Measurements from ENCODE around the gene PPP4R4.
"Not testable (repeated sequence)": the region's sequence is repeated elsewhere in the genome, so short reads cannot be mapped to it uniquely, and the experiment has no call there.

PPP4R4 gene

DNA sequence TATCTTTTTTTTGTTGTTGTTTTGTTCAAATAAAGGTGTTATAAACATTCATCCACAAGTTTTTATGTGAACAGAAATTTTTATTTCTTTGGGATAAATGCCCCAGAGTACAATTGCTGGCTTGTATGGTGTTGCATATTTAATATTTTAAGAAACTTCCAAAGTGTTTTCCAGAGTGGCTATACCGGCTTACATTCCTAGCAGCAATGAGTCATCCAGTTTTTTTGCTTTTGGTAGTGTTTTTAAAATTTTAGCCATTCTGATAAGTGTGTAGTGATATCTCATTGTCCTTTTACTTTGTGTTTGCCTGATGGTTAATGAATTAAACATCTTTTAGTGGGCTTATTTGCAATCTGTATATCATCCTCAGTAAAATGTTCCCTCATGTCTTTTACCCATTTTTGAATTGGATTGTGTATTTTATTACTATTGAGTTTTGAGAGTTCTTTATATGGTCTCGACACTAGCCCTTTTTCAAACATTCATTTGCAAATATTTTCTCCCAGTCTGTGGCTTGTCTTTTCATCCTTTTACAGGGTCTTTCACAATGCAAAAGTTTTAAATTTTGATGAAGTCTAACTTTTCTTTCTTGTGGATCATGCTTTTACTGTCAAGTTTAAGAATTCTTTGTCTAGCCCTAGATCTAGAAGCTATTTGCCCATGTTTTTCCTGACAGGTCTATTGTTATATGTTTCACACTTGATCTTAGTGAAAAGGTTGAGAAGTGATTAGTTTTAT lies 29.5 kb downstream of the PPP4R4 start:
- H3K27ac ChIP-seq (ENCODE audit: low read depth, low read length), result no peak overlapping the region
- H3K36me3 ChIP-seq (ENCODE audit: control insufficient read depth in 5 of 5, insufficient read depth in 5 of 5, low read length in 5 of 5), result no peaks in the 10 kb centered on the region
- H3K4me3 ChIP-seq (ENCODE audit: low read depth in 1 of 5, low read length in 5 of 5), result no peak overlapping the region
- H3K9me3 ChIP-seq (ENCODE audit: control insufficient read depth in 5 of 5, low read length in 5 of 5), result peaks cover 0 to 7% (median 4%) of the 10 kb centered on the region in 5 donors
- no peaks in the 10 kb centered on the region for H3K27me3 ChIP-seq (ENCODE audit: control insufficient read depth in 5 of 5, insufficient read depth in 4 of 5, low read length in 5 of 5)
- H3K4me1 ChIP-seq (ENCODE audit: control insufficient read depth in 5 of 5, insufficient read depth in 5 of 5, low read length in 5 of 5), result no peaks in the 10 kb centered on the region
- H3K9ac ChIP-seq (ENCODE audit: low read length in 5 of 5), result no peak overlapping the region

DNA sequence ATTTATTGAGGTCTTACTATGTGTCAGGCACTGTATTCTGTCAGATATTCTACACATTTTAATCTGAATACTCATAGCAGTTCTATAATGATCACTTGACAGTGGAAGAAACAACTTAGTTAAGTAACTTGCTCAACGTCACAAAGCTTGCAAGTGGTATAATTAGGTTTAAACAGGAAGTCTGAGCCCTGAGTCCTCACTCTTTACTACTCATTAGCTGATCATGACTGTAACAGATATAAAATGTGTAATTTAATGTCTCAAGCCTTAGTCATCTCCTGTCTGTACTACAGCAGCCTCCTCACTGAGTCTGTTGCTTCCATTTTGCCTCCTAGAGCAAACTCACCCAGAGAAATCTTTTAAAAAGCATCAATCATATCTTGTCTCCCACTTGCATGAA lies 38.9 kb downstream of the PPP4R4 start:
- Histone ChIP-seq H3K9me3 (ENCODE audit: control insufficient read depth in 5 of 5, low read length in 5 of 5) (peaks cover 0 to 9% (median 5%) of the 10 kb centered on the region in 5 donors), H3K27me3 (ENCODE audit: control insufficient read depth in 5 of 5, insufficient read depth in 4 of 5, low read length in 5 of 5) (peaks cover 0 to 2% (median 0%) of the 10 kb centered on the region in 5 donors), H3K4me3 (ENCODE audit: low read depth in 1 of 5, low read length in 5 of 5) (no peak overlapping the region)

GRCh38 chr14:94213741-94214140 lies 39.6 kb downstream of the PPP4R4 start:
- Histone ChIP-seq H3K9me3 (ENCODE audit: control insufficient read depth in 5 of 5, low read length in 5 of 5) (peaks cover 0 to 9% (median 5%) of the 10 kb centered on the region in 5 donors), H3K9ac (ENCODE audit: low read length in 5 of 5) (no peak overlapping the region), H3K27me3 (ENCODE audit: control insufficient read depth in 5 of 5, insufficient read depth in 4 of 5, low read length in 5 of 5) (peaks cover 0 to 2% (median 0%) of the 10 kb centered on the region in 5 donors), H3K4me1 (ENCODE audit: control insufficient read depth in 5 of 5, insufficient read depth in 5 of 5, low read length in 5 of 5) (no peaks in the 10 kb centered on the region), H3K4me3 (ENCODE audit: low read depth in 1 of 5, low read length in 5 of 5) (no peak overlapping the region), H3K36me3 (ENCODE audit: control insufficient read depth in 5 of 5, insufficient read depth in 5 of 5, low read length in 5 of 5) (no peaks in the 10 kb centered on the region), H3K27ac (ENCODE audit: low read depth, low read length) (no peak overlapping the region)

More for the DNA sequence above, 38.9 kb downstream of the PPP4R4 start:
- Histone ChIP-seq H3K27ac (ENCODE audit: low read depth, low read length) (no peak overlapping the region), H3K9ac (ENCODE audit: low read length in 5 of 5) (no peak overlapping the region), H3K4me1 (ENCODE audit: control insufficient read depth in 5 of 5, insufficient read depth in 5 of 5, low read length in 5 of 5) (no peaks in the 10 kb centered on the region), H3K36me3 (ENCODE audit: control insufficient read depth in 5 of 5, insufficient read depth in 5 of 5, low read length in 5 of 5) (no peaks in the 10 kb centered on the region)

GRCh38 chr14:94217116-94217515 lies 43.0 kb downstream of the PPP4R4 start:
- no peaks in the 10 kb centered on the region for H3K27me3 ChIP-seq (ENCODE audit: control insufficient read depth in 5 of 5, insufficient read depth in 4 of 5, low read length in 5 of 5)
- H3K36me3 ChIP-seq (ENCODE audit: control insufficient read depth in 5 of 5, insufficient read depth in 5 of 5, low read length in 5 of 5), result no peaks in the 10 kb centered on the region
- no peak overlapping the region for H3K4me3 ChIP-seq (ENCODE audit: low read depth in 1 of 5, low read length in 5 of 5)
- no peaks in the 10 kb centered on the region for H3K4me1 ChIP-seq (ENCODE audit: control insufficient read depth in 5 of 5, insufficient read depth in 5 of 5, low read length in 5 of 5)
- no peak overlapping the region for H3K27ac ChIP-seq (ENCODE audit: low read depth, low read length)
- no peak overlapping the region for H3K9ac ChIP-seq (ENCODE audit: low read length in 5 of 5)
- H3K9me3 ChIP-seq (ENCODE audit: control insufficient read depth in 5 of 5, low read length in 5 of 5), result peaks cover 0 to 15% (median 6%) of the 10 kb centered on the region in 5 donors

DNA sequence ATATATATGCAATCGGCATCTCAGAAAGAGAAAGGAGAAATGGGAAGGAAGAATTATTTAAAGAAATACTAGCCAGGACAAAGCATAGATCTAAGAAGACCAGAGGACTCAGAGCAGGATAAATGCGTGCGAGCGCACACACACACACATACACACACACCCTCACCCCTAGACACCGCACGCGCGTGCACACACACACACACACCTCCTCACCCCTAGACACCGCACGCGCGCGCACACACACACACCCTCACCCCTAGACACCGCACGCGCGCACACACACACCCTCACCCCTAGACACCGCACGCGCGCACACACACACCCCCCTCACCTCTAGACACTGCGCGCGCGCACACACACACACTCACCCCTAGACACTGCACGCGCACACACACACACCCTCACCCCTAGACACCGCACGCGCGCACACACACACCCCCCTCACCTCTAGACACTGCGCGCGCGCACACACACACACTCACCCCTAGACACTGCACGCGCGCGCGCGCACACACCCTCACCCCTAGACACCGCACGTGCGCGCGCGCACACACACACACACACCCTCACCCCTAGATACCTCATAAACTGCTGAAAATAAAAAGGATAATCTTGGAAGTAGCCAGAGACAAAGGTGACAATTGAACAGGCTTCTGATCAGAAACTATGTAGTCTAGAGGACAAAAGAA lies 44.2 kb downstream of the PPP4R4 start:
- H3K4me1 ChIP-seq (ENCODE audit: control insufficient read depth in 5 of 5, insufficient read depth in 5 of 5, low read length in 5 of 5); H3K9ac ChIP-seq (ENCODE audit: low read length in 5 of 5); H3K27me3 ChIP-seq (ENCODE audit: control insufficient read depth in 5 of 5, insufficient read depth in 4 of 5, low read length in 5 of 5): not testable (repeated sequence)

GRCh38 chr14:94224040-94224439 lies 49.9 kb downstream of the PPP4R4 start:
- peaks cover 0 to 18% (median 0%) of the 10 kb centered on the region in 5 donors for H3K4me1 ChIP-seq (ENCODE audit: control insufficient read depth in 5 of 5, insufficient read depth in 5 of 5, low read length in 5 of 5)
- H3K27ac ChIP-seq (ENCODE audit: low read depth, low read length), result no peak overlapping the region
- no peaks in the 10 kb centered on the region for H3K36me3 ChIP-seq (ENCODE audit: control insufficient read depth in 5 of 5, insufficient read depth in 5 of 5, low read length in 5 of 5)
- no peak overlapping the region for H3K9ac ChIP-seq (ENCODE audit: low read length in 5 of 5)
- no peaks in the 10 kb centered on the region for H3K27me3 ChIP-seq (ENCODE audit: control insufficient read depth in 5 of 5, insufficient read depth in 4 of 5, low read length in 5 of 5)
- peaks cover 0 to 11% (median 2%) of the 10 kb centered on the region in 5 donors for H3K9me3 ChIP-seq (ENCODE audit: control insufficient read depth in 5 of 5, low read length in 5 of 5)
- H3K4me3 ChIP-seq (ENCODE audit: low read depth in 1 of 5, low read length in 5 of 5), result no peak overlapping the region

More for the DNA sequence above, 44.2 kb downstream of the PPP4R4 start:
- peaks cover 0 to 18% (median 6%) of the 10 kb centered on the region in 5 donors for H3K9me3 ChIP-seq (ENCODE audit: control insufficient read depth in 5 of 5, low read length in 5 of 5)
- H3K4me3 ChIP-seq (ENCODE audit: low read depth in 1 of 5, low read length in 5 of 5); H3K36me3 ChIP-seq (ENCODE audit: control insufficient read depth in 5 of 5, insufficient read depth in 5 of 5, low read length in 5 of 5); H3K27ac ChIP-seq (ENCODE audit: low read depth, low read length): not testable (repeated sequence)

GRCh38 chr14:94225460-94226378 lies 51.6 kb downstream of the PPP4R4 start:
- peaks cover 0 to 11% (median 2%) of the 10 kb centered on the region in 5 donors for H3K9me3 ChIP-seq (ENCODE audit: control insufficient read depth in 5 of 5, low read length in 5 of 5)
- H3K27ac ChIP-seq (ENCODE audit: low read depth, low read length), result no peak overlapping the region
- no peak overlapping the region for H3K9ac ChIP-seq (ENCODE audit: low read length in 5 of 5)
- H3K36me3 ChIP-seq (ENCODE audit: control insufficient read depth in 5 of 5, insufficient read depth in 5 of 5, low read length in 5 of 5), result no peaks in the 10 kb centered on the region
- no peaks in the 10 kb centered on the region for H3K27me3 ChIP-seq (ENCODE audit: control insufficient read depth in 5 of 5, insufficient read depth in 4 of 5, low read length in 5 of 5)
- H3K4me1 ChIP-seq (ENCODE audit: control insufficient read depth in 5 of 5, insufficient read depth in 5 of 5, low read length in 5 of 5), result peaks cover 0 to 18% (median 0%) of the 10 kb centered on the region in 5 donors
- no peak overlapping the region for H3K4me3 ChIP-seq (ENCODE audit: low read depth in 1 of 5, low read length in 5 of 5)

GRCh38 chr14:94227029-94227428 lies 52.9 kb downstream of the PPP4R4 start:
- Histone ChIP-seq H3K27me3 (ENCODE audit: control insufficient read depth in 5 of 5, insufficient read depth in 4 of 5, low read length in 5 of 5) (no peaks in the 10 kb centered on the region), H3K4me1 (ENCODE audit: control insufficient read depth in 5 of 5, insufficient read depth in 5 of 5, low read length in 5 of 5) (peaks cover 0 to 22% (median 0%) of the 10 kb centered on the region in 5 donors), H3K4me3 (ENCODE audit: low read depth in 1 of 5, low read length in 5 of 5) (no peak overlapping the region)

DNA sequence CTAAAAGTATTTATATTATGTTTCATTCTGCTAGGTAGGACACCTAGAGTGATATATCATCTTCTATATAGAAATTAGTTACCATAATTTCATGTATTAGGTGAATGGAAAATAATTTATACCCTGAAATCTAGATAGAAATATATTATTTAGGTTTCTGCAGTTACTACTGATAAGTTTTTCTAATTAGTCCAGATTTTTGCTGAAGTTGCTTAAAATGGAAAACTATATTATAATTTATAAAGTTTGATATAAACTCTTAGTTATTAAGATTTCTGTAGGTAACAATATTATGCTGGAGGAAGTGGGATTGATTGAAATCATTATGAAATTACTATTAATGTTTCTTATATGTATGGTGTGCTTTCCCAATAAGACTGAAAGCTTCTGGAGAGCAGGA lies 62.9 kb downstream of the PPP4R4 start:
- Histone ChIP-seq H3K27ac (ENCODE audit: low read depth, low read length) (no peak overlapping the region), H3K36me3 (ENCODE audit: control insufficient read depth in 5 of 5, insufficient read depth in 5 of 5, low read length in 5 of 5) (no peaks in the 10 kb centered on the region), H3K9me3 (ENCODE audit: control insufficient read depth in 5 of 5, low read length in 5 of 5) (no peaks in the 10 kb centered on the region), H3K9ac (ENCODE audit: low read length in 5 of 5) (no peak overlapping the region), H3K4me3 (ENCODE audit: low read depth in 1 of 5, low read length in 5 of 5) (no peak overlapping the region), H3K4me1 (ENCODE audit: control insufficient read depth in 5 of 5, insufficient read depth in 5 of 5, low read length in 5 of 5) (no peaks in the 10 kb centered on the region), H3K27me3 (ENCODE audit: control insufficient read depth in 5 of 5, insufficient read depth in 4 of 5, low read length in 5 of 5) (no peaks in the 10 kb centered on the region)

More at GRCh38 chr14:94227029-94227428, 52.9 kb downstream of the PPP4R4 start:
- no peak overlapping the region for H3K9ac ChIP-seq (ENCODE audit: low read length in 5 of 5)
- H3K36me3 ChIP-seq (ENCODE audit: control insufficient read depth in 5 of 5, insufficient read depth in 5 of 5, low read length in 5 of 5), result no peaks in the 10 kb centered on the region
- H3K9me3 ChIP-seq (ENCODE audit: control insufficient read depth in 5 of 5, low read length in 5 of 5), result peaks cover 0 to 5% (median 0%) of the 10 kb centered on the region in 5 donors
- H3K27ac ChIP-seq (ENCODE audit: low read depth, low read length), result no peak overlapping the region
